ENCODE measurements around the gene CIITA.
"Not testable (repeated sequence)": the region's sequence is repeated elsewhere in the genome, so short reads cannot be mapped to it uniquely, and the experiment has no call there.

CIITA gene

GRCh38 chr16:10920726-10921427 is 43.9 kb downstream of the CIITA start:
- DNase-seq, result no peak

DNA sequence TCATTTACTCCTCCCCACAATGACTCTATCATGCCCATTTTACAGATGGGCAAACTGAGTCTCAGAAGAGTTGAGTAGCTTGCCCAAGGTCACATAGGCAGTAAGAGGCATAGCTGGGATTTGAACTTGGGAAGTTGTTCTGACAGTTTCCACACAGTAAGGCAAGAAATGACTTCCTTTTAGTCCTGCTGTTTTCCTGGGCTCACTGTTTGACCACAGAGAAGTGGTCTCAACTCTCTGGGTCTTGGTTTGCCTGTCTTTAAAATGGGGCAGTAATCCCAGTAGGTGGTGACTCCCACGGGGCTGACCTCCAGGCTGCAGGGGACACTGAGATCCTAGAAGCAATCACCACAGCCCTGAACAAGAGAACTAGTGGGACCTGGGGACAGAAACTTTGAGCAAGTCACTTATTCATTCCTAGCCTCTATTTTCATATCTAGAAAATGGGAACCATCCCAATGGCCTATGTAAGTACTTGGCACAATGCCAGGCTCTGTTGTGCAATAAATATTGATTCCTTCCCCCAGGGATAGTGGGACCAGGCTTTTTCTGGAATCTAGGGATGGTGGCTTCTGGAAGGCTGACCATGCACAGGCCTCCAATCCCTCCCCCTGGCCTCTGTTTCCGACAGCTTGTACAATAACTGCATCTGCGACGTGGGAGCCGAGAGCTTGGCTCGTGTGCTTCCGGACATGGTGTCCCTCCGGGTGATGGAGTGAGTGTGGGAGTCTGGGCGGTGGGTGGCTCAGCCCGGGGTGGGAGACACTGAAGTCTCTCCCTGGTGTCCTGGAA is 44.7 kb downstream of the CIITA start:
- no peak for DNase-seq

DNA sequence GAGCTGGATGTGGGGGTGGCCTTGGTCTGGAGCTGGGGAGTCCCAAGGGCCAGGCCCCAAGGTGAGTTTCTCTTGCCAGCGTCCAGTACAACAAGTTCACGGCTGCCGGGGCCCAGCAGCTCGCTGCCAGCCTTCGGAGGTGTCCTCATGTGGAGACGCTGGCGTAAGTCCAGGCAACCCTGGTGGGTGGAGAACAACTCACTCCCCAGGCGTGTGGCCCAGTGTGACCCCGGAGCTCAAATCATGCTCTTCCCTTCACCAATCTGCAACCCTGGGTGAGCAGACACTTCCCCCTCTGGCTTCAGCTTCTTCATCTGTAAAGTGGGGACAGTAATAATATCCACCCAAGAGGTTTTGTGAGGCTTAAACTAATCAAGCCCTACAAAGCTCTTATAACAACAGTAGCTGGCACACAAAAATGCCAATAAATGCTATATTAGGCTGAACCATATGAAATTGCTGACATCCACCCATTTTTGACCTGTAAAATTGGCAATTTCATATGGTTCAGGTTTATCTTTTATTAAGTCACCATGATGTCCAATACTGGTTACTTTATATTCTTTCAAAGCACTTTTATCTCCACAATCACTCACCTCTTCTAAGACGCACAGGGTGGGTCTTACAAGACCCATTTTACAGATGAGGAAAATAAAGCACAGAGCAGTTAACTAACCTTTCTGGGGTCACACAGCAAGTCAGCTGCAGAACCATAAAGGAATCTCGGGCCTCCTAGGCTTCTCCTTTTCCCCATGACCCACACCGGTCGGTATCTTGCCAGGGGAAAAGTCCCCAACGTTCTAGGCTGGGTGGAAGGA is 45.5 kb downstream of the CIITA start:
- DNase-seq, result no peak

GRCh38 chr16:10923146-10923649 is 46.2 kb downstream of the CIITA start:
- no peak for DNase-seq

GRCh38 chr16:10923650-10924214 is 46.7 kb downstream of the CIITA start:
- DNase-seq, result no peak

GRCh38 chr16:10925285-10925684 is 48.3 kb downstream of the CIITA start:
- DNase-seq, result not testable (repeated sequence)

DNA sequence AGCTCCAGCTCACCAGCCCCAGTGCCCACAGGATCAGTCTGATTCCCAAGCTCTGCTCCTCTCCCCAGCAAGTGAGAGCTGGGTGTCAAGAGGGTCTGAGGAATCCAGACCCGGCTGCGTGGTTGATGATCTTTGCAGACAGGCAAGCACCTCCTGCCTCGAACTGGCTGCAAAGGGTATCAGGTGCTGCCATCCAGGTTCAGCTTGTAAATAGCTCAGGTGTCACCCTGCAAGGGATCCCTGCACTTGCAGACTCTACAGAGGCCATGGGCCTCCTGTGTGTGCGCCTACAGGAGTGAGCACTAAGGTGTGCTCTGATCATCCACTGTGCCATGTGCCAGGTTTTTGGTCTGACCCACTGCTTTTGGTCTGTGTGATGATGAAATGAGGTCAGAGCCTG is 49.1 kb downstream of the CIITA start:
- DNase-seq, result no peak

GRCh38 chr16:10926867-10927266 is 49.9 kb downstream of the CIITA start:
- DNase-seq, result no peak

GRCh38 chr16:10927497-10928112 is 50.6 kb downstream of the CIITA start:
- no peak for DNase-seq

- DNase-seq, result not testable (repeated sequence)
These were observed 52.1 kb downstream of the CIITA start for GRCh38 chr16:10929097-10929496.

GRCh38 chr16:10929853-10930754 is 53.1 kb downstream of the CIITA start:
- no peak for DNase-seq

DNA sequence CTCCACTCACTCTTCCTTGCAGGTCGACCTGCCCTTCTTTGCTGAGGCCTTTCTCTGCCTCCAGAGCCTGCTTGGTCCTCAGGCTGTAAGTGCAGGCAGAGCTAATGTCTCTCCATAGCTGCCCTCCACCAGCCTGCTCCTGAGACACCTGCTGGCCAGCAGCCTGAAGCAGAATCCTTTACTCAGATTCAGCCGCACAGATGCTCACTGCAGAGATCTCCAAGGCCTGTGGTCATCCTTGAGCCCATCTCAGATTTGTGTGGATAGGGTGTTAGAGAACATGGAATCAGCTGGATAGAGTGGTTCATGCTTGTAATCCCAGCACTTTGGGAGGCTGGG is 53.7 kb downstream of the CIITA start:
- no peak for DNase-seq

DNA sequence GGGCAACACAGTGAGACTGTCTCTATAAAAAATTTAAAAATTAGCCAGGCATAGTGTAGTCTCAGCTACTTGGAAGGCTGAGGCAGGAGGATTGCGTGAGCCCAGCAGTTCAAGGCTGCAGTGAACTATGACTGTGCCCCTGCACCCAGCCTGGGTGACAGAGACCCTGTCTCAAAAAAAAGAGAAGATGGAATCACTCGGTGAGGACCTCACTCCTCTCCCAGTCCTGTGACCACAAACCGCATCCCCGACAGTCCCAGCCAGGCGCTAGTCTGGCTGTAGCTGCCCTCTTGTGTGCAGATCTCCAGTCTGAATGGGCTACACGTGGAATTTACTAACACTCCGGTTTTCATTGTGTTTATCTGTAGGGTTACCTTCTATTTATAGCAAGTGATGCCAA is 54.1 kb downstream of the CIITA start:
- no peak for DNase-seq

- DNase-seq, result no peak
These were observed 55.1 kb downstream of the CIITA start for GRCh38 chr16:10931977-10932632.

DNA sequence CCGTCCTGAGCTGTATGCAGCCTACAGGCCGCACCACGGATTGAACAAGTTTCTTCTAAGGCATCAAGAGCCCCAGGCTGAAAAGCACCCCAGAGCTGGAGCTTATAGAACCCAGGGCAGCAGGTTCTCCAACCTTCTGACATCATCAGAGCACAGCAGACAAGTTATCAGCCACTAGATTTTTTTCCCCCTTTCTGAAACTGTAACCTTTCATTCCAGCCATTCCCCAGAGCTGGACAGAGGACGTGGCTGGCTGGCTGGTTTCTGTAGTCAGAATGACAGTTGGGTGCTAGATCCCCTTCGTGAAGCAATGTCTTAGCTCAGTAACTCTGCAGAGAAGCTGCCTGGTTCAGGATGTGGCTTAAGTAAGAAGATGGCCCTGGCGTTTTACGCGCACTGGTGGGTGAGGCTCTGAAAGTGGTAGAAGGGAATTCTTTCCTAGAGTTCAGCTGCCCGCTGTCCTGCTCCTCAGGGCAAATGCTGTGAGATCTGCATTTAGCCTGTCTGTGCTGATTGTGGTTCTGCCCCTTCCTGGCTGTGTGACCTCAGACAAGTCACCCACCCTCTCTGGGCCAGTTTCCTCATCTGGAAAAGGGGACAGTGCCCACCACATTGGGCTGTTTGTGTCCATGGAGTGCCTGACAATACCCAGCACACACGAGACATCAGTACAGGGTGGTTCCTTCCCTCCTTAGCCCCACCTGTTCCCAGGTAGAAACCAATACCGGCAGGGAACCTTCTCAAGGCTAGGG is 56.1 kb downstream of the CIITA start:
- DNase-seq, result no peak

GRCh38 chr16:10933865-10934264 is 56.9 kb downstream of the CIITA start:
- DNase-seq, result no peak

DNA sequence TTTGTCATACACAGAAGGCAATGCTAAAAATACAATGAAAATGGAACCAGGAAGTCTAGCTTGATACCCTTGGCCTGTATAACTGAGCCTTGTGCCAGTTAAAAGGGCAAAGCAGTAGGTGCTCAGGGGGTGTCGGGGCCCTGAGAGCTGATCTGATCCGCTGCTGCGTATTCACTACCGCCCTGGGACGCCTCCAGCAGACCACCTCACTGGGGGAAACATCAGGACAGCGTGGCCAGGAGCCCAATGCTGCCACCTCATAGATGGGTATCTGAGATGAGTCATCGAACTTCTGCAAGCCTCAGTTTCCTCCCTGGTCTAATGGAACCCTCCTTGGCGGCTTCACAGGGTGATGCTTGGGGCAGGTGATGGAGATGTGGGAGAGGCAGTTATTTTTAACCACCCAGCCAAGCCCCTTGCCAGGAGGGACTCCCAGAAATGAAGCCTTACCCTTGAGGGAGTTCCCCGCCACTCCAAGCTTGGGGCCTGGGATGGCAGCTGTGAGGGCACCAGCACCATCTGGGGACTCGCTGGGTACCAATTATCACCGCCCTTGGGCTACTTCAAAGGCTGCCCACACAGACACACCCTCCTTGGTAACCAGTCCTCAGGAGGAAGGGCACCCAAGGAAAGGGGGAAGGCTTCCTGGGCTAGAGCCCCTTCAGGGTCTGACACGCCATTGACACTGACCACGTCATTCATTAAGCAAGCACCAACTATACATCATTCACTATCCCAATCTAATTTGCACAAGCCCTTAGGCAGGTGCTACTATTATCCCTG is 57.5 kb downstream of the CIITA start:
- DNase-seq, result no peak

DNA sequence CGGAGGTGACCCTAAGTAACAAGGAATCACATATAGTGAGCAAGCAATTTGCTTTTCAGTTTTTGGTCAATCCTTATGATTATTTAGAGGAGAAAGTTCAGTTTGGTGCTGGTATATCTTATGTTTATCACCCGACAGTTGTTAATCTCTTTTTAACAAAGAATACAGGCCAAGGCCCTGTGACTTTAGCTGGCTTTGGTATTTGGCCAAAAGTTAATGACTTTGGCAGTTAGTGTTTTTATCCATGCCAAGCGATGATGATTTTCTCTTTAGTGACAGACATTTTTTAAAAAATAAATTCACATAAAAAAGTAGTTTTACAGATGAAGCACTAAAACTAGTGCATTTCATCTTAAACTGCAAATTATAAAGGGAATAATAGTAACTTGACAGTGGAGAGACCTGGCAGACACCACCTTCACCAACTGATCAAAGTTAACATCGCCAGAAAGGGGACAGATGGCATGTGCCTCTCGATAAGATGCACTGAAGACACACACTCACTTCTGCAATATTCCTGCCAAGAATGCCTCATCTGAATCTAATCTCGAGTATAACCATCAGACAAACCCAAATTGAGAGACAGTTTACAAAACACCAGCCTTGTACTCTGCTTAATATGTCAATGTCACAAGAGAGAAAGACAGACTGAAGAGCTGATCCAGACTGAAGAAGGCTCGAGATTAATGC is 58.4 kb downstream of the CIITA start:
- DNase-seq, result peak; percentile 72
